NCI-H446 treated with DMSO at 0.1 percent for 48 hours (cell line): Measurements from ENCODE around the gene MMP17.

ENCODE experiments used
- DNase-seq: peaks from one replicate; lab custom pipeline; 2025; lab: John Stamatoyannopoulos, UW

Gene MMP17

GRCh38 chr12:131830914-131831571, 2.9 kb downstream of the MMP17 start:
- no peak for DNase-seq

GRCh38 chr12:131831635-131832041, 3.4 kb downstream of the MMP17 start:
- DNase-seq, result no peak

GRCh38 chr12:131832321-131833231, 4.4 kb downstream of the MMP17 start:
- DNase-seq, result no peak

GRCh38 chr12:131833288-131833895, 5.2 kb downstream of the MMP17 start:
- DNase-seq, result no peak

GRCh38 chr12:131833896-131834641, 5.9 kb downstream of the MMP17 start:
- DNase-seq, result no peak

- no peak for DNase-seq
Observed at GRCh38 chr12:131834798-131835615, 6.8 kb downstream of the MMP17 start.

GRCh38 chr12:131835616-131836171, 7.5 kb downstream of the MMP17 start:
- DNase-seq, result no peak

GRCh38 chr12:131836193-131836592, 8.0 kb downstream of the MMP17 start:
- DNase-seq, result no peak

- DNase-seq, result no peak
Observed at GRCh38 chr12:131836714-131837397, 8.7 kb downstream of the MMP17 start.

GRCh38 chr12:131840643-131841416, 12.6 kb downstream of the MMP17 start:
- no peak for DNase-seq

GRCh38 chr12:131841547-131841946, 13.4 kb downstream of the MMP17 start:
- no peak for DNase-seq

GRCh38 chr12:131842169-131842568, 14.0 kb downstream of the MMP17 start:
- no peak for DNase-seq

GRCh38 chr12:131843527-131843926, 15.3 kb downstream of the MMP17 start:
- DNase-seq, result no peak

GRCh38 chr12:131844140-131844539, 15.9 kb downstream of the MMP17 start:
- no peak for DNase-seq

- no peak for DNase-seq
Observed at GRCh38 chr12:131844656-131845055, 16.5 kb downstream of the MMP17 start.

GRCh38 chr12:131845121-131845520, 16.9 kb downstream of the MMP17 start:
- no peak for DNase-seq

GRCh38 chr12:131847456-131847855, 19.3 kb downstream of the MMP17 start:
- no peak for DNase-seq

GRCh38 chr12:131848753-131849152, 20.6 kb downstream of the MMP17 start:
- no peak for DNase-seq

GRCh38 chr12:131849700-131850553, 21.7 kb downstream of the MMP17 start:
- no peak for DNase-seq
